Mucosa of rectum (tissue), 2 donors: ENCODE measurements around the gene TOP3A.
A peak's percentile ranks its signal among the peaks of the same experiment; 100 is the strongest.

Experiments used
- H3K27ac ChIP-seq, 2 donors: one replicate each; pipeline ENCODE4 v1.7.0; 2013; ENCODE audit warnings: inconsistent platforms in 2 of 2, low read depth in 2 of 2, low read length in 2 of 2
- H3K27me3 ChIP-seq, 2 donors: one replicate each; pipeline ENCODE4 v1.7.0; 2013; ENCODE audit warnings: low read length in 2 of 2; ENCODE audit not compliant: control insufficient read depth in 2 of 2, insufficient read depth in 2 of 2
- H3K36me3 ChIP-seq, 2 donors: one replicate each; pipeline ENCODE4 v1.7.0; 2013; ENCODE audit warnings: low read length in 2 of 2; ENCODE audit not compliant: control insufficient read depth in 2 of 2, insufficient read depth in 2 of 2
- H3K4me1 ChIP-seq, 2 donors: one replicate each; pipeline ENCODE4 v1.7.0; 2013; ENCODE audit warnings: low read length in 2 of 2, mild to moderate bottlenecking in 1 of 2; ENCODE audit not compliant: control insufficient read depth in 2 of 2, insufficient read depth in 2 of 2
- H3K4me3 ChIP-seq, 2 donors: one replicate each; pipeline ENCODE4 v1.7.0; 2013; ENCODE audit warnings: low read length in 2 of 2
- H3K9ac ChIP-seq, 2 donors: one replicate each; pipeline ENCODE4 v1.7.0; 2013; ENCODE audit warnings: low read length in 2 of 2, low read depth in 1 of 2, mild to moderate bottlenecking in 1 of 2
- H3K9me3 ChIP-seq, 2 donors: one replicate each; pipeline ENCODE4 v1.7.0; 2013; ENCODE audit warnings: low read length in 2 of 2; ENCODE audit not compliant: control insufficient read depth in 2 of 2
- donor health status: healthy.
- donor health status: Normal muscosa, but diverticular disease.

Gene TOP3A

DNA sequence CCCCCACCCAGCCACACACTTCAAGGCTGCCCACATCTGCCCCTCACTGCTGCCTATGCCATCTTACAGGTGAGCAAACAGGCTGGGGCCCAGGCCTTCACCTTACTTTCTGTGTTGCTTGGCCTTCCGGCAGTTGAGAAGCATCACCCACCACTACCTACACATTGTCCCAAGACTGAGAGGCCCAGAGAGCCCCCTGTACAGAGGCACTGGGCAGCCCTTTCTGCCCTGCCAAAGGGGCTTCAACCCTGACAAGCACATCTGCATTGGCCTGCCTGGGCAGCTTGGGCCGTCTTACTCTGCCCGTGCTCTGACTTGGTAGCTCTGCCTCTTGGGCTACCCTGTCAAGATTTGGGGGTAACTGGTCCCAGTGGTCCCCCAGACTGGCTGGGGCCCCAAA lies 53.1 kb downstream of the TOP3A start:
- peak overlapping the region; percentile 85 to 88 for H3K9ac ChIP-seq
- H3K9me3 ChIP-seq: no peaks in the 10 kb centered on the region
- H3K4me1 ChIP-seq: peaks cover 30 to 41% of the 10 kb centered on the region in 2 donors
- peak overlapping the region; percentile 93 to 96 for H3K27ac ChIP-seq
- peaks cover 13 to 24% of the 10 kb centered on the region in 2 donors for H3K36me3 ChIP-seq
- peak overlapping the region; percentile 83 to 89 for H3K4me3 ChIP-seq
- H3K27me3 ChIP-seq: no peaks in the 10 kb centered on the region

DNA sequence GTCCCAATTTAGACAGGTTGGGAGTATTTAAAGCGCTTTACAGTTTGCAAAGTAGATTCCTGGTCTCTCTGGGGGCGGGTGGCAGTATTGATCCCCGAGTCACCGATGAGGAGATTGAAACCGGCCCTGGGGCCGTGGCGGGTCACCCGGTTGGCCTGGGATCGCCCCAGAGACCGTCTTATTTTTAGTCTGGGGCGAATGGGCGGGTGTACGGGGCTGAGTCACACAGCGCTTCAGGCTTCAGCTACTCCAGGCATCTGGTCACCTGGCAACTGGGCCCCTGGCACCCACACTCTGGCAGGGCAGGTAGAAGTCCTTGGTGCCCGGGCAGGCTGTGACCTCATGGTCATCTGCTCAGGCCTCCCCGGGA lies 53.7 kb downstream of the TOP3A start:
- Histone ChIP-seq H3K27me3 (no peaks in the 10 kb centered on the region), H3K27ac (peak overlapping the region; percentile 93 to 96), H3K4me1 (peaks cover 32 to 41% of the 10 kb centered on the region in 2 donors), H3K9ac (peak overlapping the region; percentile 85 to 88), H3K9me3 (no peaks in the 10 kb centered on the region), H3K36me3 (peaks cover 13 to 29% of the 10 kb centered on the region in 2 donors), H3K4me3 (peak overlapping the region; percentile 83 to 89)

DNA sequence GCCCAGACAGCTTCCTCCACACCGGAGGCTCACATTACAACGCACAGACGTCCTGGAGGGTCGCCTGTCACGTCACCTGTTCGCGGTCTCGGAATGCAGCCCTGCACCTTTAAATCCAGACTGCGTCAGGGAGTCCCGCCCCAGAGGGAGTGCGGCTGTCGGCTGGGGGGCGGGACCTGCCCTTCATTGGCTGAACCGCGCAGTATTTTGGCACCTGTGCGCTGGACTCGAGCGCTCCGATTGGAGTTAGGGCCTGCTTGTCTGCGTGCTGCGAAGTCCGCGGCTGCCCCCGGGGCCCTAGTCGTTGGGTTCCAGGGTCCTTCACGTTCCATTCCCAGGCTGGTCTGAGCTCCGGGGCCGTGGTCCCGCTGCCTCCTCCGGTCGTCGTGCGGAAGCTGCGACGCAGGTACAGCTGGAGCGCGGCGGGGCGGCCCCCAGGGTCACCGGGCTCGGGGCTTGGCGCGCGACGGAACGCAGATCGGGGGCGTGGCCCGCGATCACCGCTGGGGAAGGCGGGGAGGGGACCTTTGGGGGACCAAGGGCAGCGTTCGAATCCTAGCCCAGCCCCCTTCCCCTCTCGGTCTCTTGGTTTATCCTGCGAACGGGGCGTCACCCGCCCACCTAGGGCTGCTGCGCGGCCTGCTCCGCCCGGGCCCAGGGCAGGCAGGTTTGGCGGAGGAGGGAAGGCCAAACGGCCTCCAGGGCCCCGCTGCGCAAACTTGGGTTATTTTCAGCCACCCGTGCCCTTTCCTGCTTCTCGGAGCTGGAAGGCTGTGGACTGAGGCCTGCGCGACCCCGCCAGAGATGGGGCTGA lies 54.3 kb downstream of the TOP3A start, which contains the start of gene MIEF2:
TSS of gene MIEF2 (plus strand) at position 331 of the 814 bp plus-strand sequence. CDS start 2,059 bp downstream, outside the sequence.
- Histone ChIP-seq H3K4me1 (peaks cover 32 to 41% of the 10 kb centered on the region in 2 donors), H3K27me3 (no peaks in the 10 kb centered on the region), H3K9ac (peak within 1 kb of the TSS; percentile 85 to 88), H3K9me3 (no peaks in the 10 kb centered on the region), H3K27ac (peak within 1 kb of the TSS; percentile 93 to 96), H3K36me3 (peaks cover 17 to 34% of the 10 kb centered on the region in 2 donors), H3K4me3 (peak within 1 kb of the TSS; percentile 83 to 89)

GRCh38 chr17:18259621-18260331 lies 55.0 kb downstream of the TOP3A start:
- Histone ChIP-seq H3K27ac (peak overlapping the region; percentile 49 to 96), H3K9me3 (no peaks in the 10 kb centered on the region), H3K36me3 (peaks cover 12 to 37% of the 10 kb centered on the region in 2 donors), H3K4me3 (peak overlapping the region; percentile 83 to 89), H3K4me1 (peaks cover 32 to 41% of the 10 kb centered on the region in 2 donors), H3K27me3 (no peaks in the 10 kb centered on the region), H3K9ac (peak overlapping the region; percentile 85 to 88)

- Histone ChIP-seq H3K4me1 (peaks cover 32 to 41% of the 10 kb centered on the region in 2 donors), H3K4me3 (peak within 1 kb of the TSS; percentile 87 to 92), H3K27me3 (no peaks in the 10 kb centered on the region), H3K27ac (peak within 1 kb of the TSS; percentile 94), H3K36me3 (peaks cover 18 to 37% of the 10 kb centered on the region in 2 donors), H3K9me3 (no peaks in the 10 kb centered on the region), H3K9ac (peak within 1 kb of the TSS; percentile 86 to 93)
Observed at GRCh38 chr17:18258356-18259038, 56.3 kb downstream of the TOP3A start, which contains the start of gene FLII. TSS of gene FLII (minus strand) at chr17:18258738. CDS start at chr17:18258690, 48 bp downstream.

DNA sequence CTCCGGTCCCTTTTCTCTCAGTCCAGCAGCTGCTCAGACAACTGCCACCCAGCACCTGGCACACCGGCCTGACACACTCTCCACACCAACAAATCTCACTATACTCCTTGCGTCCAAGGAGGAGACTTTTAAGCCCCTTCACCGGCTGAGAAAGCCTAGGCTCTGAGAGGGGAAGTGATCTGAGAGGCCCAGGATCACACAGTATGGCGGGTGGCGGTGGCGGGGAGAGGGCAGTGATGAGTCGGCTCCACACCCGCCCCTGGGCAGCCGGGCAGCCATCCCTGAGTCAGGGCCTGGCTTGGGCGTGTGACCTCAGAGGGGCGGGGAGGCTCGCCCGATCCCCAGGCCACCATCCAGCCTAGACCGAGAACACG lies 56.8 kb downstream of the TOP3A start:
- Histone ChIP-seq H3K36me3 (peaks cover 23 to 37% of the 10 kb centered on the region in 2 donors), H3K27me3 (no peaks in the 10 kb centered on the region), H3K4me1 (peaks cover 32 to 40% of the 10 kb centered on the region in 2 donors), H3K27ac (peak overlapping the region; percentile 94), H3K9me3 (no peaks in the 10 kb centered on the region), H3K4me3 (peak overlapping the region; percentile 87 to 92), H3K9ac (peak overlapping the region; percentile 86 to 93)

- peak overlapping the region; percentile 87 to 92 for H3K4me3 ChIP-seq
- H3K36me3 ChIP-seq: peaks cover 26 to 39% of the 10 kb centered on the region in 2 donors
- peak overlapping the region; percentile 86 to 93 for H3K9ac ChIP-seq
- H3K27ac ChIP-seq: peak overlapping the region; percentile 94
- no peaks in the 10 kb centered on the region for H3K9me3 ChIP-seq
- no peaks in the 10 kb centered on the region for H3K27me3 ChIP-seq
- peaks cover 32 to 35% of the 10 kb centered on the region in 2 donors for H3K4me1 ChIP-seq
Observed at GRCh38 chr17:18257268-18257981, 57.4 kb downstream of the TOP3A start.

DNA sequence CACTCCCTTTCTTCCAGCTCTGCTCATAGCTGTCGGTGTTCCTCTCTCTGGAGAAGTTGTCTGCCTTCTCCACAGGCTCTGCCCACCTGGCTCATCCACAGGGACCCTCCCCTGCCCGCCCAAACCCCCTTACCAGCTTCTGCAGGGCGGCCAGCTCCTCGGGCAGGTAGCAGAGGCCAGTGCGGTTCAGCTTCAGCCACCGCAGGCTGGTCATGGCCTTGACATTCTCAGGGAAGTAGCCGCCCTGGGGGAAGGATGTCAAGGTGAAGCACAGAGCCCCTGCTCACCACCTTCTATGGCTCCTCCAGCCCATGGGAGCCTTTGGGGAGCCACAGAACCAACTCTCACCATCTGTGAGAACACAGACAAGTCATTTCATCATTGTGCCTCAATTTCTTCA lies 58.0 kb downstream of the TOP3A start:
- H3K4me1 ChIP-seq: peaks cover 29 to 31% of the 10 kb centered on the region in 2 donors
- no peaks in the 10 kb centered on the region for H3K9me3 ChIP-seq
- H3K27me3 ChIP-seq: no peaks in the 10 kb centered on the region
- H3K36me3 ChIP-seq: peaks cover 31 to 46% of the 10 kb centered on the region in 2 donors
- no peak overlapping the region for H3K27ac ChIP-seq
- H3K4me3 ChIP-seq: no peak overlapping the region
- no peak overlapping the region for H3K9ac ChIP-seq

DNA sequence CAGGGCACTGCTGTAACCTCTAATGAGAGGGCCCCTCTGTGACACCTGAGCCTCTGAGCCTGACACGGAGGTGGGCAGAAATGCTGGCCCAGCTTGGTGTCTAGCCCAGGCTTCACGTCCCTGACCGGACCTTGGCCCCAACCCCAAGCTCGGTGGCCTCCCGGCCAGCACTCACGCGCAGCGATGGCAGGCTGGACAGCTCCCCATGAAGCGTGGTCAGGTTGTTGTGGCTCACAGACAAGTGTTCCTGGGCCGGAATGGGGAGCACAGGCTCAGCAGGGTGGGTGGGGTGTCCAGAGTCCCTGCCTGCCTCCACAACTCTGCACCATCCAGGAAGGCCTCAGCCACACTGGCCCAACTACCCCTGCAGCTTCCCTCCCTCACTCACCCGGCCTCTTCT lies 58.4 kb downstream of the TOP3A start:
- H3K4me3 ChIP-seq: no peak overlapping the region
- H3K9ac ChIP-seq: no peak overlapping the region
- peaks cover 35 to 49% of the 10 kb centered on the region in 2 donors for H3K36me3 ChIP-seq
- H3K9me3 ChIP-seq: no peaks in the 10 kb centered on the region
- no peak overlapping the region for H3K27ac ChIP-seq
- peaks cover 25 to 27% of the 10 kb centered on the region in 2 donors for H3K4me1 ChIP-seq
- H3K27me3 ChIP-seq: no peaks in the 10 kb centered on the region
